ENCODE measurements around the gene MAP3K4. TPM values are rescaled to one million over a fixed set of nuclear protein-coding genes. Genes with fewer than 3 reads are reported as not detected.

The MAP3K4 gene
- total and polyA plus RNA-seq, 2 of the 8 experiments (the other 6 are each of a cell fraction or from before 2014, with no cell fraction given) = 16.6 to 51.6 TPM

- Histone ChIP-seq H3K4me3 (ENCODE audit: extremely low read depth in 1 of 4, insufficient read depth in 2 of 4, low read depth in 3 of 4, low read length in 4 of 4) (no peak overlapping the region), H3K4me2 (ENCODE audit: insufficient read depth in 1 of 2, low read depth in 2 of 2, low read length in 2 of 2) (no peak overlapping the region), H4K8ac (ENCODE audit: extremely low read depth, insufficient read depth, low read length) (no peak overlapping the region), H3K23me2 (ENCODE audit: low read depth, low read length) (peaks cover 2% of the 10 kb centered on the region; the same call in 1 of the 2 replicates), H3K56ac (replicated peaks; ENCODE audit: insufficient read length, low read depth, low read length) (no peak overlapping the region), H3K4ac (replicated peaks; ENCODE audit: insufficient read length, low read depth, low read length) (no peak overlapping the region), H3K14ac (ENCODE audit: insufficient read length) (no peak overlapping the region), H3K23ac (ENCODE audit: insufficient read length) (no peak overlapping the region), H3K36me3 (ENCODE audit: control insufficient read depth in 2 of 4, insufficient read depth in 4 of 4, low read length in 3 of 4) (no peaks in the 10 kb centered on the region), H2AFZ (ENCODE audit: low read length) (no peak overlapping the region), H3K79me2 (ENCODE audit: control insufficient read depth in 1 of 2, insufficient read depth in 2 of 2, low read length in 2 of 2) (peaks cover 0 to 62% of the 10 kb centered on the region in 2 experiments; a peak in 3 of 4 replicates), H4K20me1 (replicated peaks in 1 of 2; ENCODE audit: control insufficient read depth in 1 of 2, insufficient read depth in 2 of 2, low read length in 2 of 2) (peaks cover 0 to 2% of the 10 kb centered on the region in 2 experiments), H2BK120ac (replicated peaks; ENCODE audit: low read depth, low read length) (no peak overlapping the region), H2AK5ac (ENCODE audit: low read depth, low read length) (no peak overlapping the region), H4K91ac (replicated peaks; ENCODE audit: insufficient read length, low read length) (no peak overlapping the region), H2BK5ac (ENCODE audit: low read depth, low read length) (no peak overlapping the region), H3K18ac (ENCODE audit: extremely low read depth, low read length) (no peak overlapping the region), H2BK12ac (ENCODE audit: low read depth, low read length) (no peak overlapping the region), H3K79me1 (ENCODE audit: low read depth, low read length) (no peaks in the 10 kb centered on the region; the same call in 1 of the 2 replicates), H2BK15ac (ENCODE audit: low read length) (no peak overlapping the region), H3K9me3 (ENCODE audit: insufficient read depth in 2 of 2, low read depth in 1 of 2, low read length in 1 of 2) (no peaks in the 10 kb centered on the region), H3K27me3 (replicated peaks in 1 of 4; ENCODE audit: control insufficient read depth in 3 of 4, extremely low read depth in 1 of 4, insufficient read depth in 3 of 4, low read length in 3 of 4) (no peaks in the 10 kb centered on the region), H3K4me1 (replicated peaks in 1 of 4; ENCODE audit: control insufficient read depth in 3 of 4, insufficient read depth in 4 of 4, low read length in 3 of 4) (peaks cover 2 to 19% (median 10%) of the 10 kb centered on the region in 4 experiments; a peak in 6 of 7 replicates), H4K5ac (ENCODE audit: insufficient read length, low read depth, low read length) (no peak overlapping the region), H3K27ac (ENCODE audit: low read depth, low read length) (no peak overlapping the region), H3K9ac (replicated peaks in 1 of 4; ENCODE audit: extremely low read depth in 1 of 4, low read depth in 3 of 4, low read length in 3 of 4) (no peak overlapping the region), H2BK20ac (ENCODE audit: low read length) (no peak overlapping the region)
- 93% methylated on average over 4 of the region's 4 CpGs; no CpG with 5 or more reads in 1 of the 2 experiments for WGBS, 2 experiments (ENCODE audit: extremely low coverage in 1 of 2, insufficient coverage in 1 of 2, insufficient read length in 1 of 2, insufficient replicate concordance in 2 of 2, low coverage in 1 of 2, low lambda C conversion rate in 2 of 2, missing lambda C conversion rate in 1 of 2)
- FAIRE-seq (no peak), DNase-seq (ENCODE audit: low read depth in 1 of 2, low spot score in 2 of 2) (no peak)
- CTCF ChIA-PET (ENCODE audit: partially characterized antibody) = interaction anchor here (1.9 to 2.0 kb wide), 2 partner anchors 13 to 16 kb away, joined by 5 to 7 read pairs; no protein-coding TSS in a partner anchor
- POLR2A ChIA-PET (ENCODE audit: partially characterized antibody) = interaction anchor here (1.7 kb wide), 1 partner anchor 16 kb away, joined by 6 read pairs; the partner anchor contains the start of gene MAP3K4
- TF ChIP-seq SP4 (IDR thresholded peaks at IDR 0.05; ENCODE audit: low read length) (no peak), CTBP2 (IDR thresholded peaks at IDR 0.05; ENCODE audit: borderline replicate concordance, insufficient read depth, insufficient read length, low read length) (no peak), TEAD4 (IDR thresholded peaks at IDR 0.05; ENCODE audit: low read depth, low read length) (no peak), NRF1 (IDR thresholded peaks at IDR 0.05; ENCODE audit: low read depth, low read length) (no peak), MAFK (IDR thresholded peaks at IDR 0.05; ENCODE audit: low read depth, low read length) (no peak), GTF2F1 (IDR thresholded peaks at IDR 0.05; ENCODE audit: borderline replicate concordance, low read depth, low read length) (no peak), NANOG (IDR thresholded peaks at IDR 0.05; ENCODE audit: insufficient read depth, low read depth, low read length, poor library complexity, severe bottlenecking) (no peak), E2F6 (IDR thresholded peaks at IDR 0.05) (no peak), KDM1A (IDR thresholded peaks at IDR 0.05; ENCODE audit: borderline replicate concordance, low read length) (no peak), GABPA (IDR thresholded peaks at IDR 0.05; ENCODE audit: borderline replicate concordance, insufficient read depth, low read length) (no peak), ATF2 (IDR thresholded peaks at IDR 0.05; ENCODE audit: low read length) (no peak), CREB1 (IDR thresholded peaks at IDR 0.05) (no peak)
These were observed 16.7 kb downstream of the MAP3K4 start for GRCh38 chr6:161008245-161008644.
